ENCODE measurements around the gene IL22. TPM values are rescaled to one million over a fixed set of nuclear protein-coding genes. Genes with fewer than 3 reads are reported as not detected.

Gene IL22
- polyA plus RNA-seq, 1 experiment: not detected

DNA sequence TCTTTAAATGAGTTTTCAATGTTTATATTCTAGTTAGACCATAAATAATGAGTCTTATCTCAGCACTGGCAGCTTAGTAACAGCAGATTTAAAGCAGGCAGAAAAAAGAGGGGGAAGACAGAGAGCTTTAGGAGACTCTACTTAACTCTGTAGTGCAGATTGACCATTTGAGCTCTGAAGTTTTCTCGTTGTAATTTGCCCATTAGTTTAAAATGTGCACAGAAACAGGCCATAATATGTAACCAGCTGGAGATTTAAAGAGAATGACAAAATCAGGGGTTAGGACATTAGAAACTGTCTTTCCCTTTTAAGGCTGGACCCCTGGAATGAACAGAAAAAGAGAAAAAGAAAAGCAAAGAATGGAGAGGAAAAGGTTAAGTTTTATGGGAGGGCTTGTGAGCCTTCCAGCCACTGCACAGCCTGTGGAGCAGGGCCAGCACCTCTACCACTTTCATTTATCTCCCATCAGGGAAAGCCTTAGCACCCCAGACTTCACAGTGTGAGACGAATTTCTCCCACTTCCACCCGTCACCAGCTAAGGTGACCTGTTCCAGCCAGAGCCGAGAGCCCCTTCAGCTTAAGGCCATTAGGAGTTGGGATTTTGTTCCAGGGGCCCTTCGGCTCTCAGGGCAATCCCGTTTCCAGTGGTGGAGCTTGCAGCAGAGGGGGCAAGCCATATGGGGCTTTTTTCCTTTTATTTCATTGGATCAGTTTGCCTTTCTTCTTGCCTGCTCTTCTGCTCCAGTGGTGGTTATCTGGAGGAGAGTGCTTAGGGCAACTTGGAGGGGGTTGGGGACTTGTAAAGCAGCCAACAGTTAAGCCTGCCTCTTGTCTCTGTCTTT lies 8.0 kb downstream of the IL22 start:
- no peak overlapping the region for H3K4me3 ChIP-seq (ENCODE audit: low read depth, low read length)
- TF ChIP-seq, protein P1, sequence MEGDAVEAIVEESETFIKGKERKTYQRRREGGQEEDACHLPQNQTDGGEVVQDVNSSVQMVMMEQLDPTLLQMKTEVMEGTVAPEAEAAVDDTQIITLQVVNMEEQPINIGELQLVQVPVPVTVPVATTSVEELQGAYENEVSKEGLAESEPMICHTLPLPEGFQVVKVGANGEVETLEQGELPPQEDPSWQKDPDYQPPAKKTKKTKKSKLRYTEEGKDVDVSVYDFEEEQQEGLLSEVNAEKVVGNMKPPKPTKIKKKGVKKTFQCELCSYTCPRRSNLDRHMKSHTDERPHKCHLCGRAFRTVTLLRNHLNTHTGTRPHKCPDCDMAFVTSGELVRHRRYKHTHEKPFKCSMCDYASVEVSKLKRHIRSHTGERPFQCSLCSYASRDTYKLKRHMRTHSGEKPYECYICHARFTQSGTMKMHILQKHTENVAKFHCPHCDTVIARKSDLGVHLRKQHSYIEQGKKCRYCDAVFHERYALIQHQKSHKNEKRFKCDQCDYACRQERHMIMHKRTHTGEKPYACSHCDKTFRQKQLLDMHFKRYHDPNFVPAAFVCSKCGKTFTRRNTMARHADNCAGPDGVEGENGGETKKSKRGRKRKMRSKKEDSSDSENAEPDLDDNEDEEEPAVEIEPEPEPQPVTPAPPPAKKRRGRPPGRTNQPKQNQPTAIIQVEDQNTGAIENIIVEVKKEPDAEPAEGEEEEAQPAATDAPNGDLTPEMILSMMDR (IDR thresholded peaks at IDR 0.05; ENCODE audit: insufficient read depth, low read depth, low read length): no peak
- POLR2A ChIA-PET: interaction anchor here (0.6 kb wide), 1 partner anchor 54 kb away, joined by 3 read pairs; no protein-coding TSS in a partner anchor
- no peaks in the 10 kb centered on the region; the same call in 1 of the 2 replicates for H3K27me3 ChIP-seq (ENCODE audit: control insufficient read depth, insufficient read depth, low read length)
- CTCF ChIA-PET: interaction anchor here (1.0 to 1.4 kb wide), 3 partner anchors 22 to 71 kb away, joined by 3 to 5 read pairs (median 3); no protein-coding TSS in a partner anchor
- no peak for DNase-seq (ENCODE audit: low read depth)
- no peaks in the 10 kb centered on the region for H3K36me3 ChIP-seq (ENCODE audit: control insufficient read depth, insufficient read depth, low read length)

DNA sequence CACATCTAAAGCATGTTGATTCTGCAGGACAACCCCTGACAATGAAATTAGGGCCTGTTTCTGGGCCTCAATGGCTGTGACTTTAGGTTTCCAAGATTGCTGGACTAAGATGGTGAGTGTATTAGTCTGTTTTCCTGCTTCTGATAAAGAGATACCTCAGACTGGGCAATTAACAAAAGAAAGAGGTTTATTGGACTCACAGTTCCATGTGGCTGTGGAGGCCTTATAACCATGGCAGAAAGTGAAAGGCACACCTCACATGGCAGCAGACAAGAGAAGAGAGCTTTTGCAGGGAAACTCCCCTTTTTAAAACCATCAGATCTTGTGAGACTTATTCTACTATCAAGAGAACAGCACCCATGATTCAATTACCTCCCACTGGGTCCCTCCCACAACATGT lies 10.6 kb downstream of the IL22 start:
- ChIA-PET CTCF (interaction anchor here (1.3 kb wide), 1 partner anchor 11 kb away, joined by 4 read pairs; no protein-coding TSS in a partner anchor), POLR2A (no interaction called here)
- TF ChIP-seq, protein P1 (IDR thresholded peaks at IDR 0.05; ENCODE audit: insufficient read depth, low read depth, low read length): no peak
- DNase-seq (ENCODE audit: low read depth): no peak
- H3K4me3 ChIP-seq (ENCODE audit: low read depth, low read length): no peak overlapping the region
- no peaks in the 10 kb centered on the region; the same call in 1 of the 2 replicates for H3K27me3 ChIP-seq (ENCODE audit: control insufficient read depth, insufficient read depth, low read length)
- H3K36me3 ChIP-seq (ENCODE audit: control insufficient read depth, insufficient read depth, low read length): no peaks in the 10 kb centered on the region

DNA sequence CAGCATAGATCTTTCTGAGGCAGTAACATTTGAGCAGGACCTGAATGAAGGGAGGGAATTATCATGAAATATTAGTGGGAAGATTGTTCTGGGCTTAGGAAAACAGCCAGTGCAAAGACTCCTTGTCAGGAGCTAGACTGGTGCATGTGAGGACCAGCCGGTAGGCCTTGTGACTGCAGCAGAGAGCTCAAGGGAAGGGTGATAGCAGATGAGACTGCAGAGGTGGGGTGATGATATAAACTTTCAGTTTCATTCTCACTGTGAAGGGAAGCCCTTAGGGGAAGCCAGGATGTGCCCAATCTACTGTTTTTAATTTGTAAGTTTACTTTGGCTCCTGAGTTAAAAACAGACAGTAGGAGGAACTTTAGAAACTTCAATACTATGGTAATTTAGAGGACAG lies 12.4 kb downstream of the IL22 start:
- ChIA-PET CTCF (interaction anchor here (0.9 to 1.2 kb wide), 3 partner anchors 8 to 77 kb away, joined by 3 to 4 read pairs (median 3); no protein-coding TSS in a partner anchor), POLR2A (no interaction called here)
- Histone ChIP-seq H3K27me3 (ENCODE audit: control insufficient read depth, insufficient read depth, low read length) (no peaks in the 10 kb centered on the region), H3K4me3 (ENCODE audit: low read depth, low read length) (no peak overlapping the region), H3K36me3 (ENCODE audit: control insufficient read depth, insufficient read depth, low read length) (no peaks in the 10 kb centered on the region)
- DNase-seq (ENCODE audit: low read depth): no peak
- TF ChIP-seq, protein P1 (IDR thresholded peaks at IDR 0.05; ENCODE audit: insufficient read depth, low read depth, low read length): 0 out of 2 replicates have a peak, but pooled peaks have one; percentile 3

DNA sequence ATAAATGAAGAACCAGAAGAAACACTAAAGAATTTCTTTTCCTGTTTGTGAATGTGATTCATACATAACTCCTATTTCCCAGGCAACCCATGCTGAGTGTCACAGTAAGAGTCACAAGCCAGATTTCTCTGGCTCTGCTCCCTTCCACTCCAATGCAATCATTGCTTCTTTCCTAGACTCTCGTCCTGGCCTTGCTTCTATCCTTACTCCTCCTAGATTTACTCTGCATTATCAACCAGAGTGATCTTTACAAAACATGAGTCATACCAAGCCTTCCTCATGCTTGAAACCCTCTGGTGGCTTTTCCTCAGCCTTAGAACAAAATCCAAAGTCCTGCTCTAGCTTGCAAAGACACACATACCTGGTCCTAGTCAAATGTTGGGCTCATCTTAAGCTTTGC lies 13.3 kb downstream of the IL22 start:
- CTCF ChIA-PET: no interaction called here
- peak; percentile 82 for DNase-seq (ENCODE audit: low read depth)
- TF ChIP-seq, protein P1 (IDR thresholded peaks at IDR 0.05; ENCODE audit: insufficient read depth, low read depth, low read length): 0 out of 2 replicates have a peak, but pooled peaks have one; percentile 13
- Histone ChIP-seq H3K36me3 (ENCODE audit: control insufficient read depth, insufficient read depth, low read length) (no peaks in the 10 kb centered on the region), H3K4me3 (ENCODE audit: low read depth, low read length) (no peak overlapping the region), H3K27me3 (ENCODE audit: control insufficient read depth, insufficient read depth, low read length) (no peaks in the 10 kb centered on the region)
- POLR2A ChIA-PET: no interaction called here

DNA sequence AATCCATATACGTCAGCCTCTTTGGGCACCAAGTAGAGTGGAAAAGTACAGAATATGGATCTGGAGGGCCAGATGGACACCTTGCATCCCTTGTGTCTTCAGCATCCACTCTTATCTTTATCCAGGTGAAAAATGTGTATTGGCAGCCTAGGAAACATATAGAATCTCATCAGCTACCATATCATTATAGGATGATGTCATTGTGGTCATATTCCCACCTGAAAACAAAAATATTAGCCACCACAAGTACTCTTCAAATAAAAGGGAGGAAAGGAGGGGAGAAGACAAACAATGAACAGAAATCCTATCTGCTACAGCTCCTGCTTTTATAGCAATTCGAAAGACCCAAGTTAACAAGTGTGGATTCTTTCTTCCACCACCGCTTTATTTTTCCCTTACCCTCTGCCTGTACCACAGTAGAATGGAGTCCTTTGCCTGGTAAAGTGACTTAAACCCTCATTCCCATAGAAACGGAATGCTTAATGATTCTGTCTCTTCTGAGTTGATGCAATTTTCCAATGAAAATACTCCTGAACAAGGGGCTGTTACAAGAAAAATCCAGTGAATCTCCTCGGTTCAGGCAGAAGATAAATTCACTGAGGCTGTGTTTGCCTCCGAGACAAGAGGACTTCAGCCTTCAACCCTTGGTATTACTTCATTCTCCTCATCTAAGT lies 14.0 kb downstream of the IL22 start:
- Histone ChIP-seq H3K36me3 (ENCODE audit: control insufficient read depth, insufficient read depth, low read length) (no peaks in the 10 kb centered on the region), H3K27me3 (ENCODE audit: control insufficient read depth, insufficient read depth, low read length) (no peaks in the 10 kb centered on the region), H3K4me3 (ENCODE audit: low read depth, low read length) (no peak overlapping the region)
- ChIA-PET CTCF (interaction anchor here (0.6 to 1.1 kb wide), 2 partner anchors 17 to 77 kb away, joined by 4 read pairs; no protein-coding TSS in a partner anchor), POLR2A (no interaction called here)
- TF ChIP-seq, protein P1 (IDR thresholded peaks at IDR 0.05; ENCODE audit: insufficient read depth, low read depth, low read length): no peak
- DNase-seq (ENCODE audit: low read depth): no peak

All from BJ (cell line).